HUES6 (cell line): Measurements from ENCODE around the gene RAP2B.
A peak's percentile ranks its signal among the peaks of the same experiment; 100 is the strongest.

Source experiments
- H3K27ac ChIP-seq: 2 replicates; pipeline ENCODE4 v1.7.0; 2013; ENCODE audit warnings: low read depth, mild to moderate bottlenecking, low read length, inconsistent platforms
- H3K27me3 ChIP-seq: 2 replicates; pipeline ENCODE4 v1.6.1; 2013; ENCODE audit warnings: low read length; ENCODE audit not compliant: control insufficient read depth, insufficient read depth
- H3K36me3 ChIP-seq: 2 replicates; pipeline ENCODE4 v1.6.1; 2013; ENCODE audit warnings: low read length; ENCODE audit not compliant: control insufficient read depth, insufficient read depth
- H3K4me1 ChIP-seq: 2 replicates; pipeline ENCODE4 v1.6.1; 2013; ENCODE audit warnings: low read length; ENCODE audit not compliant: control insufficient read depth, insufficient read depth
- H3K4me3 ChIP-seq: 2 replicates; pipeline ENCODE4 v1.5.1; 2013; ENCODE audit warnings: low read depth, low read length
- H3K9ac ChIP-seq: one replicate; pipeline ENCODE4 v1.6.1; 2013; ENCODE audit warnings: mild to moderate bottlenecking, low read length
- H3K9me3 ChIP-seq: 2 replicates; pipeline ENCODE4 v1.6.1; 2013; ENCODE audit warnings: low read depth, low read length; ENCODE audit not compliant: control insufficient read depth, insufficient read depth

RAP2B gene

DNA sequence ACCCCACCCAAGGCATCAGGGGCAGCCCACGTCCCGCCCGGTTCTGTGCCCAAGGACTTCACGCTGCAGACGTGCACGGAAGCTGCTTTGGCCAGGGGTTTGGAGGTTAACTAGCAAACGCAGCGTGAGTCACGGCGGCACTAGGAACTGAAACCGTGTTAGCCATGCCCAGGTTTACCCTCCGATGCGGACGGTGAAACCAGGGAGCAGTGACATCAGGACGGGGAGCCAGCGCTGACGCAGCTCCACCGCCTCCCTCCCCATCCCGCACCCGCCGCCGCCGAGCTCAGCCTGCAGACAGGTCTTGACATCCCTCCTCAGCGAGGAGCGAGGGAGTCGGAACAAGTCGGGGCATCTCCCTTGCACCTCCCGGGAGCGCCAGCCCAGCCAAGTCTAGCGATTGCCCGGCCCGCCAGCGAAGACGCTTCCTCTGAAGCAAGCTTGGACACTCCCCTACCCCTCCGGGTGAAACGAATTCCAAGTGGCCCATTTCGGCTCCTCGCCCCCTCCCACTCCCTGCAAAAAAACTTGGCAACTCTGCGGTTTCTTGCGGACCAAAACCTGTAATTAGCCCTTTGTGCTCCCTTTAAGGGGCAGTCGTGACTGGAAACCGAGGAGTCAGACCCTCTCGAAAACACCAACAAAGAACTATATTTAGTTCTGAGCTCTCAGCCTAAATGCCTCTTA lies 1.4 kb upstream of the RAP2B start:
- no peaks in the 10 kb centered on the region for H3K36me3 ChIP-seq
- H3K27me3 ChIP-seq, result no peaks in the 10 kb centered on the region
- H3K9me3 ChIP-seq, result no peaks in the 10 kb centered on the region
- peak overlapping the region; percentile 69 for H3K9ac ChIP-seq
- H3K4me3 ChIP-seq, result peak overlapping the region; percentile 90
- H3K27ac ChIP-seq, result peak overlapping the region; percentile 42; the same call in 1 of the 2 replicates
- peaks cover 15% of the 10 kb centered on the region for H3K4me1 ChIP-seq

DNA sequence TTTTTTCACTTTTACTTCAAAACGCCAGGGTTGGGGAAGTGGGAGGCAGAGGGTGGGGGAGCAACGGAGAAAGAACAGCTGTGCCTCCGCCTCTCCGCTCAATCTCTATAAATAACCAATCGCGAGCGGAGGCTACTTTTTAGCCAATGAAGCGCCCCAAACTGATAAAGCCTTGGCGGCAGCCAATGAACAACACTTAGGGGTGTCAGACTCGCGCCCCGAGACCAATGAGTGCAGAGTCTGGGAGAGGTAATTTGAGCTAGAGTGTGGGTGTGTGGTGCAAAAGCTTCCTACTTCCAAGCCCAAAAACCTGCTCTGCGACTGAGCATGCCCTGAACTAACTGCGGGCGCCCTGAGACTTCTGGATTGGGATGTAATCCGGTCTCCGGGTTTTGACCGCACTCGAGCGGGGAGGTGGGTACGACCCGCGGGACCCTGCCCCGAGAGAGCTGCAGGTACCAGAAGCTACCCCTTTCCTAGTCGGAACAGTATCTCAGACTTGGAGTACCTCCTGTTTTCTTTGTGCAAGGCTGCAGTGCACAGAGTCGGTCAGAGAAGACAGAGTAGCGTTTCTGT lies 800 bp upstream of the RAP2B start:
- Histone ChIP-seq H3K36me3 (no peaks in the 10 kb centered on the region), H3K27me3 (no peaks in the 10 kb centered on the region), H3K27ac (peak overlapping the region; percentile 78; the same call in 1 of the 2 replicates), H3K4me3 (peak overlapping the region; percentile 90), H3K9ac (peak overlapping the region; percentile 75), H3K9me3 (no peaks in the 10 kb centered on the region), H3K4me1 (peaks cover 21% of the 10 kb centered on the region)

DNA sequence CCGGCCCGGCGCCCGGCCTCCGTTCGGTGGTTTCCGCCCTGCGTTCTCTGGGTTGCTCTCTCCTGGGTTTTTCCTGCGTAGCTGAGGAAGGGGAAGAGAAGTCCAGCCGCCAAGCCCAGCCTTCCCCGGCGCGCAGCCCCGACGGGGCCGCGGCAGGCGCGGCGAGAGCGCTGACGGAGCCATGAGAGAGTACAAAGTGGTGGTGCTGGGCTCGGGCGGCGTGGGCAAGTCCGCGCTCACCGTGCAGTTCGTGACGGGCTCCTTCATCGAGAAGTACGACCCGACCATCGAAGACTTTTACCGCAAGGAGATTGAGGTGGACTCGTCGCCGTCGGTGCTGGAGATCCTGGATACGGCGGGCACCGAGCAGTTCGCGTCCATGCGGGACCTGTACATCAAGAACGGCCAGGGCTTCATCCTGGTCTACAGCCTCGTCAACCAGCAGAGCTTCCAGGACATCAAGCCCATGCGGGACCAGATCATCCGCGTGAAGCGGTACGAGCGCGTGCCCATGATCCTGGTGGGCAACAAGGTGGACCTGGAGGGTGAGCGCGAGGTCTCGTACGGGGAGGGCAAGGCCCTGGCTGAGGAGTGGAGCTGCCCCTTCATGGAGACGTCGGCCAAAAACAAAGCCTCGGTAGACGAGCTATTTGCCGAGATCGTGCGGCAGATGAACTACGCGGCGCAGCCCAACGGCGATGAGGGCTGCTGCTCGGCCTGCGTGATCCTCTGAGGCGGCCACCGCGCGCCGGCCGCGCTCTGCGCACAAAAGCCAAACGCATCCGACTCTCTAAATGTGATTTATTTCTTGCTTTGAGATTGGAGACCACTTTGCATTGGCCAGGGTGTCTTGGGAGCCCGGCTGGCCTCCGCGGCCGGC lies 727 bp downstream of the RAP2B start:
- H3K36me3 ChIP-seq, result peaks cover under 1% of the 10 kb centered on the region; the same call in 1 of the 2 replicates
- peak overlapping the region; percentile 78; the same call in 1 of the 2 replicates for H3K27ac ChIP-seq
- H3K9ac ChIP-seq, result peak overlapping the region; percentile 92
- peak overlapping the region; percentile 90 for H3K4me3 ChIP-seq
- no peaks in the 10 kb centered on the region for H3K9me3 ChIP-seq
- no peaks in the 10 kb centered on the region for H3K27me3 ChIP-seq
- H3K4me1 ChIP-seq, result peaks cover 25% of the 10 kb centered on the region

DNA sequence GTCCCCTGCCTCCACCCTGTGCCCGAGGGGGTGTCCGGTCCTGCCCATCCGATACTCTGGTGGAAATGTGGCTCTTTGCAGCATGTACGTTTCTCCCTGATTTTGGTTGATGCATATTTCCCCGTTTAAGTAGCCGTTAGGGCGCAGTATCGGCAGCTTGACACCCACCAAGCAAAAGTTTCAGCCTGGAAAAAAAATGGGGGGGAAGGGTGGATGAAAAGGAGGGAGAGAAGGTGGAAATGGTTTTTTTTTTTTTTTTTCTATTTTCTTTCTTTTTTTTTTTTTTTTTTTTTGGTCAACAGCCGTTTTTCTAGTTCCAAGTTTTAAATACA lies 1.3 kb downstream of the RAP2B start:
- H3K9me3 ChIP-seq, result no peaks in the 10 kb centered on the region
- peaks cover 4% of the 10 kb centered on the region; the same call in 1 of the 2 replicates for H3K36me3 ChIP-seq
- H3K4me1 ChIP-seq, result peaks cover 25% of the 10 kb centered on the region
- H3K27me3 ChIP-seq, result no peaks in the 10 kb centered on the region
- H3K4me3 ChIP-seq, result peak overlapping the region; percentile 90
- H3K27ac ChIP-seq, result peak overlapping the region; percentile 5; the same call in 1 of the 2 replicates
- peak overlapping the region; percentile 92 for H3K9ac ChIP-seq

DNA sequence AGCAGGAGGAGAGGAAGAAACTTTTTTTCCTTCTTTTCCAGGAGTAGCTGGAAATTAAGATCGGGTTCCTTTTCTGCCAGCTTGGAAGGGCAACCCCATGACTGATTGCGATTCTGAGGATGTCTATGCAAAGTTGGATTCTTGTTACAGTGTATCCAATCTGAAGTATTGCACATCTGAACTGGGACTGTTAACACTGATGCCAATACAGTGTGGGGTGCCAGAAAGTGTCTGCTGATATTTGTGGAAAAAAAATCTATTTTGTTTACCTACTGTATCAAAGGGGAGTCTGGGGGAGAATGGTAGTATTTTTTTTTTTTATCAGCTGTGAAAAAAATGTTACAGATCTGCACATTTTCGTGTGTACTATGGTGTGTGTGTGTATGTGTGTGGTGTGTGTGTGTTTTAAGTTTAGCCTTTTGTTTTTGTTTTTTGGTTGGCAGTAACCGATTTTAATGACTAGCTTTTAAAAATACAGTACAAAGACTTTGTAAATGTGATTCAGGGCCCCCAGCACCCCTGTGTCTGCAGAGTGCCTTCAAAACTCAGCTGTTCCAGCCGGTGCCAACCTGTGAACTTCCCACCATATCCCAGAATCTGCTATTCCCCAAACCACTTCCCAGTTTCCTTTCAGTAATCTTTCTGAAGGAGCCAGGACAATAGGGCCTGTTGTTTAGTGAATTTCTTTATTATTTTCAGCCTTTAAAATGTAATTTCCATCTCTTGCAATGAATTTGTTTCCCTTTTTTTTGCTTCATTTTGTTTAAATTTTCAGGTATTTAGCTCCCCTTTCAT lies 1.9 kb downstream of the RAP2B start:
- Histone ChIP-seq H3K4me1 (peaks cover 25% of the 10 kb centered on the region), H3K9me3 (no peaks in the 10 kb centered on the region), H3K9ac (peak overlapping the region; percentile 51), H3K27ac (no peak overlapping the region), H3K4me3 (peak overlapping the region; percentile 90), H3K27me3 (no peaks in the 10 kb centered on the region), H3K36me3 (peaks cover 4% of the 10 kb centered on the region; the same call in 1 of the 2 replicates)

DNA sequence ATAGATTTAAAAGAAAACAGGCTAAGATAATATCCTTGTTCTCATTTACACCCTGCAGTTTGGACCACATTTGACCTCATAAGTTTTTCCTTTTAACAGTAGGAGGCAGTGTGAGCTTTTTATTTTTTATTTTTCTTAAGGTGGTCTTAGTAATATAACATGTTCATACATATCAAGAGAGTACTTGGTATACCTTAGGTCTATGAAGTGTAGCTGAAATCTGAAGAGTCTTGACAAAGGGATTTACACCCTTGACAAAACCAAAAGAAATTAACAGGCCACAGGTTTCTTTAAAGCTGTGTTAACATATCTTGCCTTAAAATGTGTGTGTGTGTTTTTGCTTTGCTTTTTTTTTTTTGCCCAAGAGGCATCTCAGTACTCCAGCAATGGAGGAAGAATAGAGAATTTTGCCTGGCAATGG lies 3.2 kb downstream of the RAP2B start:
- Histone ChIP-seq H3K4me3 (peak overlapping the region; percentile 90), H3K27me3 (no peaks in the 10 kb centered on the region), H3K4me1 (peaks cover 19% of the 10 kb centered on the region), H3K27ac (no peak overlapping the region), H3K9me3 (no peaks in the 10 kb centered on the region), H3K9ac (no peak overlapping the region), H3K36me3 (peaks cover 4% of the 10 kb centered on the region; the same call in 1 of the 2 replicates)

DNA sequence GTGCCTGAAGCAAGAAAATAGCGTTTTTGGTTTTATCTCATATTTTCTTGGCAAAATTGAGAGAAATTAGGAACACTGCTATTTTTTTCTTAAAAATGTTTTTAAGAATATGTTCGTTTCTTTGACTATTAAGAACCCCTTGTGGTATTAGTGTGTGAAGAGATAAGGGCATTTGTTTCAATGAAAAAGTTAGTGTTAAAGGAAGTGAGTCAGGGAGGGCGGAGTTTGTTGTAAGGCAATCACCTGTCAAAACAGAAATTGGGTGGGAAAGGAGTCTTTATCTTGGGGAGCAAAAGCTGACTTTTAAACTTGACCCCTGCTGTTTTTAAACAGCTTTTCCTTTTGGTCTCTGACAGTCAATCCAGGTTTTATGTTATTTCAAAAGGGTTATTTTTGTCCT lies 4.2 kb downstream of the RAP2B start:
- Histone ChIP-seq H3K27me3 (no peaks in the 10 kb centered on the region), H3K9ac (no peak overlapping the region), H3K36me3 (peaks cover 4% of the 10 kb centered on the region; the same call in 1 of the 2 replicates), H3K4me1 (peaks cover 19% of the 10 kb centered on the region), H3K4me3 (peak overlapping the region; percentile 90), H3K9me3 (no peaks in the 10 kb centered on the region), H3K27ac (no peak overlapping the region; the same call in 1 of the 2 replicates)

DNA sequence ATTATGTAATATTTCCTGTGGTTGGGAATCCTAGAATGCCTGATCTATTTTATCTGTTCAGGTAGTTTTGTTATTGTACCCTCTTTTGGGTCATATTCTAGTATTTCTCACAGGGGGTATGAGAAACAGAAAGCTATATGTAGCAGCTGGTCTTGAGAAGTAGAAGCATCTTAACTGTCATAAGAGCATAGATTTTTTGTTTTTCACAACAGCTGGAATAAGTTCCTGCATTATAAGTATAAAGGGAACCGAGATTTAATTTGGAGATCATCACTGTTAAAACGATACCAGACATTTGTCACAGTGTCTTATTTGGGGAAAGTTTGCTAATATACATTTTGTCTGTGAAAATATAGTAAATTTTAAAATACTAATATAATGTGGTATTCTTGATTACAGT lies 4.8 kb downstream of the RAP2B start:
- Histone ChIP-seq H3K36me3 (peaks cover 4% of the 10 kb centered on the region; the same call in 1 of the 2 replicates), H3K27ac (no peak overlapping the region), H3K4me1 (peaks cover 19% of the 10 kb centered on the region), H3K9ac (no peak overlapping the region), H3K4me3 (peak overlapping the region; percentile 30; the same call in 1 of the 2 replicates), H3K9me3 (no peaks in the 10 kb centered on the region), H3K27me3 (no peaks in the 10 kb centered on the region)

DNA sequence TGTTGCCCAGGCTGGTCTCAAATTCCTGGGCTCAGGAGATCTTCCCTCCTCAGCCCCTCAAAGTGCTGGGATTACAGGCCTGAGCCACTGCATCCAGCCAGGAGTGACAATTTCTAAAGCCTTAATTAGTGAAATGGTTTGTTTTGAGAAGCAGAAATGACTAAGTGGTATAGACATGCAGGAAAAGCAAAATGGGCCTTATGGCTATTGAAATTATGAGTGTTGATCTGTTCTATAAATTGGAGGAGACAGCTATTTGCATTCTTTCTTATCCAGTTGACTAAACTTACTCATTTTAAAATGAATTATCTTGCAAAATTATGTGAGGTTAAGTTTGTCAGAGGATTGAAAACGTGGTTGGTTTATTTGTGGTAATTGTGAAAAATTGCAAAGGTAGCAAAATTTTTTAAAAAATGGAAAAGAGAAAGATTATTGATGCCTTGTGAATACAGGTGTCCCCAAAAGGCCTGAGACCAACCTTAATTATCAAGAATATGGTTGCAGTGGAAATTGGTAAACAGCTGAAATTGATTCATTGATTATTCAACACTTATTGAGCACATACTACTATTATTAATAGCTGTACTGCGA lies 7.9 kb downstream of the RAP2B start:
- Histone ChIP-seq H3K36me3 (peaks cover 4% of the 10 kb centered on the region; the same call in 1 of the 2 replicates), H3K9ac (no peak overlapping the region), H3K4me3 (no peak overlapping the region)

DNA sequence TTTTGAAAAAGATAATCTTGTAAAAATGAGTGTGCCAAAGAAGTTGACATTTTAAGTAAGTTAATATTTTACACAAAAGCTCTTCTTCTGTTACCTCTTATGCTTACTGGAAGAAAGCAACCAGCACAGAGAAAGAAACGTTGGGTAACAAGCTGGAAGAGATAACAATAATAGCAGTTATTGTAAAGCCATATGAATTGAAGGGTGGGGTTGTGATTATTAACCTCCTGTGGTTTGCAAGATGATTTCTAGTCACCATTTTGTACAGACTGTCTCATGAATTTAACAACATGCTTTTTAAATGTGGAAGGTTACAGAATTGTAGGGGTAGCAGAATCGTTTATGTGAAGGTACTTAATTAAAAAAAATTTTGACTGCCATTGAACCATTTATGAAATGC lies 9.2 kb downstream of the RAP2B start:
- no peak overlapping the region for H3K4me3 ChIP-seq
- peaks cover 4% of the 10 kb centered on the region; the same call in 1 of the 2 replicates for H3K36me3 ChIP-seq
- no peak overlapping the region for H3K27ac ChIP-seq
- no peak overlapping the region for H3K9ac ChIP-seq
- H3K9me3 ChIP-seq, result no peaks in the 10 kb centered on the region
- no peaks in the 10 kb centered on the region for H3K27me3 ChIP-seq
- H3K4me1 ChIP-seq, result peaks cover 14% of the 10 kb centered on the region

More for the DNA sequence above, 7.9 kb downstream of the RAP2B start:
- no peaks in the 10 kb centered on the region for H3K27me3 ChIP-seq
- H3K4me1 ChIP-seq, result peaks cover 26% of the 10 kb centered on the region
- no peaks in the 10 kb centered on the region for H3K9me3 ChIP-seq
- no peak overlapping the region for H3K27ac ChIP-seq
